ENCODE measurements around the gene HIVEP3. TPM values are rescaled to one million over a fixed set of nuclear protein-coding genes. Genes with fewer than 3 reads are reported as not detected.

The HIVEP3 gene
- total RNA-seq, 1 experiment from 2014 or later = 1.4 TPM

DNA sequence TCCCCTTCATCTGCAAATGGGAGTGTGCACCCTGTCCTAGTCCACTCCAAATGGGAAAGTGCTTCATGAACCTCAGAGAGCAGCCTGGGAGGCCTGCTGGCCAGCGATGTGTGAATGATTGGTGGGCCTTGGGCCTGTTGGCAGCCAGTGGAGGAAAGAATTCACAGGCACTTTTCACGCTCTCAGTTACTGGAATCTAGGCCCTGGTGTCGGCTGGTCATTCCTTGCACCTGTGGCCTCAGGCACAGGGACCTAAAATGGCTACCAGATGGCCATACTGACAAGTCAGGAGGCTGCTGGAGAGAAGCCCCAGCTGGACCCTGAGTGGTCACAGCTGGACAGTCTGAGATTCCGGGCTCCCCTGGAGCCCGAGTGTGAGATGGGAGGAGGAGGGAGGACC lies 415.8 kb downstream of the HIVEP3 start:
- no peak overlapping the region for H3T11ph ChIP-seq (ENCODE audit: low read length)
- no peak overlapping the region for H4K8ac ChIP-seq (replicated peaks; ENCODE audit: insufficient read length, low read depth, low read length)
- H3K79me1 ChIP-seq (ENCODE audit: insufficient read depth, low read depth, low read length, poor library complexity, severe bottlenecking) = no peaks in the 10 kb centered on the region
- no peak overlapping the region for H2BK20ac ChIP-seq (ENCODE audit: low read depth, low read length, poor library complexity, severe bottlenecking)
- no CpG with 5 or more reads among the region's 5 CpGs for WGBS (ENCODE audit: extremely low coverage, insufficient read length, low lambda C conversion rate)
- no peaks in the 10 kb centered on the region for H3K9me3 ChIP-seq (ENCODE audit: control insufficient read depth, low read depth, low read length)
- H3K27me3 ChIP-seq (ENCODE audit: insufficient read depth, low read length) = no peaks in the 10 kb centered on the region
- H3K36me3 Mint-ChIP-seq (ENCODE audit: insufficient read depth in 1 of 3, low read depth in 3 of 3) = no peaks in the 10 kb centered on the region
- no peak overlapping the region for H3K4me2 ChIP-seq (ENCODE audit: insufficient read depth, insufficient read length, low read length)
- no peak overlapping the region for H3K23ac ChIP-seq (ENCODE audit: insufficient read length, low read depth, low read length)
- no peaks in the 10 kb centered on the region for H4K20me1 ChIP-seq (ENCODE audit: control insufficient read depth, insufficient read depth, insufficient read length)
- no peaks in the 10 kb centered on the region for H3K79me2 ChIP-seq (ENCODE audit: insufficient read depth, low read length)
- no peak overlapping the region for H4K91ac ChIP-seq (ENCODE audit: insufficient read length, low read depth, low read length)
- H4K5ac ChIP-seq (ENCODE audit: insufficient read length, low read depth, low read length) = no peak overlapping the region
- H3K23me2 ChIP-seq (ENCODE audit: insufficient read length, low read depth, low read length, poor library complexity, severe bottlenecking) = no peaks in the 10 kb centered on the region
- H3K9ac ChIP-seq (ENCODE audit: extremely low read depth, insufficient read length, low read length) = no peak overlapping the region
- no peak overlapping the region for H3K27ac ChIP-seq (ENCODE audit: insufficient read length, low read depth, low read length)
- no peak overlapping the region; the same call in 1 of the 2 replicates for H3K14ac ChIP-seq (ENCODE audit: insufficient read depth, low read length)
- H3K4me1 Mint-ChIP-seq = peaks cover 20 to 24% of the 10 kb centered on the region in 2 experiments
- no peak overlapping the region for H3K27ac Mint-ChIP-seq
- no peak for TF ChIP-seq CTCF (conservative IDR thresholded peaks at IDR 0.05)
- H2AFZ ChIP-seq (ENCODE audit: low read length) = no peak overlapping the region
- H3K18ac ChIP-seq (ENCODE audit: insufficient read length, low read depth, low read length) = no peak overlapping the region
- peaks cover 4% of the 10 kb centered on the region for H3K27me3 Mint-ChIP-seq (ENCODE audit: low read depth)
- no peak overlapping the region for H3K56ac ChIP-seq (ENCODE audit: insufficient read length, low read depth, low read length)
- no peak overlapping the region for H3K4me3 Mint-ChIP-seq
- no peak overlapping the region for H2BK15ac ChIP-seq (ENCODE audit: low read depth, low read length)
- H2AK5ac ChIP-seq (ENCODE audit: insufficient read length, low read length) = no peak overlapping the region
- DNase-seq = no peak
- H3K9me3 Mint-ChIP-seq = no peaks in the 10 kb centered on the region
- no peak overlapping the region for H2BK12ac ChIP-seq (ENCODE audit: insufficient read length, low read depth, low read length)
- no peak overlapping the region for H2BK5ac ChIP-seq (ENCODE audit: insufficient read length, low read length)
- no peak overlapping the region for H2BK120ac ChIP-seq (ENCODE audit: low read depth, low read length, poor library complexity, severe bottlenecking)
- H3K4ac ChIP-seq (ENCODE audit: low read depth, low read length) = no peak overlapping the region
- H3K4me1 ChIP-seq (ENCODE audit: insufficient read depth, low read length) = peaks cover 4% of the 10 kb centered on the region; the same call in 1 of the 2 replicates

Data from H9 (cell line).